Measurements from ENCODE around the gene NT5C1B. TPM values are rescaled to one million over a fixed set of nuclear protein-coding genes. Genes with fewer than 3 reads are reported as not detected.

Gene NT5C1B
- total RNA-seq, 1 experiment from 2014 or later = not detected

DNA sequence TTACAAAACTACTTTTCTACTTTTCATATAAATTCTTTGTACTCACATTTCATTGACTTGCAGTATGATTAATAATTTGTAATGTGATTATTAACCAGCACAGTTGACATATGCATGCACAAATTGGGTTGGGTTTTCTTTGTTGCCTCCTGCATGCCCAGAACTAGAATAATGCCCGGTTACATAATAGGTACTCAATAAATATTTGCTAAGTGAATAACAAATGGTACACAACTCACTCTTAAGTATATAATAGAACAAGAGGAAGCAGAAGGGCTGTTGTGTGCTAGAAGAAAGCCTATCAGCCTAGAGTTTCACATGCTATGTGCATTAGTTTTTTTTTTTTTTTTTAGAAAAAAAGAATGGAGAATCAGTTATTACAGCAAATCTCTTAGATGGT is 38.2 kb downstream of the NT5C1B start:
- TF ChIP-seq, protein P1, sequence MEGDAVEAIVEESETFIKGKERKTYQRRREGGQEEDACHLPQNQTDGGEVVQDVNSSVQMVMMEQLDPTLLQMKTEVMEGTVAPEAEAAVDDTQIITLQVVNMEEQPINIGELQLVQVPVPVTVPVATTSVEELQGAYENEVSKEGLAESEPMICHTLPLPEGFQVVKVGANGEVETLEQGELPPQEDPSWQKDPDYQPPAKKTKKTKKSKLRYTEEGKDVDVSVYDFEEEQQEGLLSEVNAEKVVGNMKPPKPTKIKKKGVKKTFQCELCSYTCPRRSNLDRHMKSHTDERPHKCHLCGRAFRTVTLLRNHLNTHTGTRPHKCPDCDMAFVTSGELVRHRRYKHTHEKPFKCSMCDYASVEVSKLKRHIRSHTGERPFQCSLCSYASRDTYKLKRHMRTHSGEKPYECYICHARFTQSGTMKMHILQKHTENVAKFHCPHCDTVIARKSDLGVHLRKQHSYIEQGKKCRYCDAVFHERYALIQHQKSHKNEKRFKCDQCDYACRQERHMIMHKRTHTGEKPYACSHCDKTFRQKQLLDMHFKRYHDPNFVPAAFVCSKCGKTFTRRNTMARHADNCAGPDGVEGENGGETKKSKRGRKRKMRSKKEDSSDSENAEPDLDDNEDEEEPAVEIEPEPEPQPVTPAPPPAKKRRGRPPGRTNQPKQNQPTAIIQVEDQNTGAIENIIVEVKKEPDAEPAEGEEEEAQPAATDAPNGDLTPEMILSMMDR (conservative IDR thresholded peaks at IDR 0.05) = no peak
- Histone ChIP-seq H3K79me2 (ENCODE audit: low read depth) (no peaks in the 10 kb centered on the region; the same call in 1 of the 2 replicates), H3K4me1 (replicated peaks; ENCODE audit: insufficient read depth) (no peaks in the 10 kb centered on the region), H3K9me2 (ENCODE audit: insufficient read depth) (no peaks in the 10 kb centered on the region), H3K27ac (no peak overlapping the region), H3K9me3 (ENCODE audit: insufficient read depth, low read depth) (no peaks in the 10 kb centered on the region), H3K36me3 (ENCODE audit: low read depth) (peaks cover 13% of the 10 kb centered on the region), H4K20me1 (ENCODE audit: insufficient read depth) (no peaks in the 10 kb centered on the region), H3K4me3 (no peak overlapping the region), H2AFZ (no peak overlapping the region), H3K4me2 (no peak overlapping the region), H3K27me3 (ENCODE audit: insufficient read depth, low read depth) (no peaks in the 10 kb centered on the region), H3F3A (ENCODE audit: insufficient read depth, low read depth) (no peaks in the 10 kb centered on the region)
- intact Hi-C loops (cut with micrococcal nuclease; ENCODE audit: unreplicated experiment) = no loop called here
- POLR2A ChIA-PET (ENCODE audit: unreplicated experiment) = no interaction called here
- CTCF ChIA-PET = no interaction called here
- BruUV-seq (replicated peaks) = no TSS peak
- no peak for DNase-seq

DNA sequence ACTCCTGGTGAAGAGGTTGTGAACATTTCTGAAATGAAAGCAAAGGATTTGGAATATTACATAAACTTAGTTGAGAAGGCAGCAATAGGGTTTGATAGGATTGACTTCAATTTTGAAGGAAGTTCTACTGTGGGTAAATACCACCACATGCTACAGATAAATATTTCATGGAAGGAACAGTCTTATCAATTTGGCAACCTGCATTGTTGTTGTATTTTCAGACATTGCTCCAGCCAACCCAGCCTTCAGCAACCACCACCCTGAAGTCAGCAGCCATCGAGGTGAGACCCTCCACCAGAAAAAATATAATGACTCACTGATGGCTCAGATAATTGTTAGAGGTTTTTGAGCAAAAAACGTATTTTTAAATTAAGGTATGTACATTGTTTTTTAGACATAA is 38.9 kb downstream of the NT5C1B start:
- no peak for DNase-seq
- H3K4me3 ChIP-seq = no peak overlapping the region
- H3K9me3 ChIP-seq (ENCODE audit: insufficient read depth, low read depth) = no peaks in the 10 kb centered on the region
- no peak overlapping the region for H3K4me2 ChIP-seq
- CTCF ChIA-PET = no interaction called here
- H3K27me3 ChIP-seq (ENCODE audit: insufficient read depth, low read depth) = no peaks in the 10 kb centered on the region
- no peaks in the 10 kb centered on the region for H3F3A ChIP-seq (ENCODE audit: insufficient read depth, low read depth)
- H3K79me2 ChIP-seq (ENCODE audit: low read depth) = no peaks in the 10 kb centered on the region
- H3K27ac ChIP-seq = no peak overlapping the region
- TF ChIP-seq, protein P1 (conservative IDR thresholded peaks at IDR 0.05) = no peak
- no peak for TF ChIP-seq EZH2 (IDR thresholded peaks at IDR 0.05; ENCODE audit: low read depth)
- H3K9me2 ChIP-seq (ENCODE audit: insufficient read depth) = no peaks in the 10 kb centered on the region
- peaks cover 6% of the 10 kb centered on the region for H3K36me3 ChIP-seq (ENCODE audit: low read depth)
- intact Hi-C loops (cut with micrococcal nuclease; ENCODE audit: unreplicated experiment) = no loop called here
- POLR2A ChIA-PET (ENCODE audit: unreplicated experiment) = no interaction called here
- no peaks in the 10 kb centered on the region for H4K20me1 ChIP-seq (ENCODE audit: insufficient read depth)
- no peak overlapping the region for H2AFZ ChIP-seq
- BruUV-seq (replicated peaks) = no TSS peak
- no peaks in the 10 kb centered on the region for H3K4me1 ChIP-seq (replicated peaks; ENCODE audit: insufficient read depth)

DNA sequence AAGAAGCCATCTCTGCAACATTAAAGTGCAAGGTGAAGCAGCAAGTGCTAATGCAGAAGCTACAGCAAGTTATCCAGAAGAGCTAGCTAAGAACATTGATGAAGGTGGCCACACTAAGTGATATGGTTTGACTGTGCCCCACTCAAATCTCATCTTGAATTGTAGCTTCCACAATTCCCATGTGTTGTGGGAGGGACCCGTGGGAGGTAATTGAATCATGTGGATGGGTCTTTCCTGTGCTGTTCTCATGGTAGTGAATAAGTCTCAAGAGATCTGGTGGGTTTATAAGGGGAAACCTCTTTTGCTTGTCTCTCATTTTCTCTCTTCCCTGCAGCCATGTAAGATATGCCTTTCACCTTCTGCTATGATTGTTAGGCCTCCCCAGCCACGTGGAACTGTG is 40.3 kb downstream of the NT5C1B start:
- Histone ChIP-seq H3F3A (ENCODE audit: insufficient read depth, low read depth) (no peaks in the 10 kb centered on the region), H3K4me1 (replicated peaks; ENCODE audit: insufficient read depth) (no peaks in the 10 kb centered on the region), H3K79me2 (ENCODE audit: low read depth) (no peaks in the 10 kb centered on the region), H2AFZ (no peak overlapping the region), H3K27me3 (ENCODE audit: insufficient read depth, low read depth) (no peaks in the 10 kb centered on the region), H3K27ac (no peak overlapping the region), H4K20me1 (ENCODE audit: insufficient read depth) (no peaks in the 10 kb centered on the region), H3K4me3 (no peak overlapping the region), H3K9me2 (ENCODE audit: insufficient read depth) (no peaks in the 10 kb centered on the region), H3K4me2 (no peak overlapping the region), H3K9me3 (ENCODE audit: insufficient read depth, low read depth) (no peaks in the 10 kb centered on the region), H3K36me3 (ENCODE audit: low read depth) (no peaks in the 10 kb centered on the region)
- CTCF ChIA-PET = no interaction called here
- DNase-seq = no peak
- intact Hi-C loops (cut with micrococcal nuclease; ENCODE audit: unreplicated experiment) = no loop called here
- POLR2A ChIA-PET (ENCODE audit: unreplicated experiment) = no interaction called here
- TF ChIP-seq, protein P1 (conservative IDR thresholded peaks at IDR 0.05) = no peak
- TF ChIP-seq EZH2 (IDR thresholded peaks at IDR 0.05; ENCODE audit: low read depth) = no peak
- BruUV-seq (replicated peaks) = no TSS peak

All from PC-9 (cell line).